HG03060 (cell line): ENCODE results near the gene FLAD1.

Experiments
- ATAC-seq: cut with Tn5 transposase; IDR thresholded peaks from one replicate; pipeline ENCODE4 v1.9.1; 2021; ENCODE audit warnings: low read depth, moderate number of reproducible peaks; ENCODE audit not compliant: unreplicated experiment

The FLAD1 gene

DNA sequence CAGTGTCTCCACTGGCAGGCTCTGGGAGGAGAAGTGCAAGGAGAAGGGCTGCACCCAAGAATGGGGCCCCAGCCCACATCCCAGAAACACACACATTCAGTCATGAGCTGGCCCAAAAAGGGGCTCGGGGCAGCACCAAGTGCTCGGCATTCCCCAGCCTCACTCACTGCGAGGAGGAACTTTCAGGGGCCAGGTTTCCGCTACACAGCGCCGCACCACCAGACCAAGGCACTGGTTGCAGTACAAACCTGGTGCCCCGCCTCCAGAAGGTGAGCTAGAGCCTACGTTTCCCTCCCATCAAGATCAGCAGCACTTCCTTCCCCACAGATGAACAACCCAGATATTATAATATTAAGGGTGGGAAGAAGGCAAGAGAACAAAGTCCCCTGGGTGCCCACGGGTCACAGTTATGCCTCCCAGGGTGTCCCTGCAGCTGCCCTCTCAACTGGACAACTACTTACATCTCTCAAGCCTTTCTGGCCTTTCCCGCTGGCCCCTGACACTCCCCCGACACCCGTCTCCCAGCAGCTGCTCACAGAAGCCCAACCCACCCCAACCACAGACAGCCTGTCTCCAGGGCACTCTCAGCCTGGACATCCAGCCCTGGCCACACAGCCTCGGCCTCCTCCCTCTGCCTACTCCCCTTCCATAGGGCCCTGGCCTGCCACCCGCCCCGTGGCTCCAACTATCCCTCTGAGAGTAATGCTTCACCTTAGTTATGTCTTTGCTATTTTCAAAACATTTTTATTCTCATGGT is 31.1 kb upstream of the FLAD1 start:
- ATAC-seq, result no peak

DNA sequence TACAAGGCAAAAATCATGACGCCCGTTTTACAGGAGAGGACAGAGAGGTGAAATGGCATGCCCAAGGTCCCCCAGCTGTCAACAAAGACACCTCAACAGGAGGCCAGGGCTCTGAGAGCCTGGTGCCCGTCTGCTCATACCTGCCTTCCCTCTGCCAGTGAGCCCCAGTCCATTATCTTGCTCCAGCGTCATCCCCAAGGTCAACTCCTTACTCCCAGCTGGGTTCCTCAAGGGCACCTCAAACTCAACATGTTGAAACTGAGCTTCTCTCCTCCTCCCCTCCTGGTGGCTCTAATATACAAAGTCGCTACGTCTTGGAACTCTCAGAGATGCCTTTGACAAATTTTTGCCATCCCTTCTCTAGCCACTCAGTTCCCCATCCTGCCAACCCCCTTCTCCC is 30.5 kb upstream of the FLAD1 start:
- ATAC-seq, result no peak

- ATAC-seq, result no peak
These were observed 29.5 kb upstream of the FLAD1 start for GRCh38 chr1:154953611-154954038.

DNA sequence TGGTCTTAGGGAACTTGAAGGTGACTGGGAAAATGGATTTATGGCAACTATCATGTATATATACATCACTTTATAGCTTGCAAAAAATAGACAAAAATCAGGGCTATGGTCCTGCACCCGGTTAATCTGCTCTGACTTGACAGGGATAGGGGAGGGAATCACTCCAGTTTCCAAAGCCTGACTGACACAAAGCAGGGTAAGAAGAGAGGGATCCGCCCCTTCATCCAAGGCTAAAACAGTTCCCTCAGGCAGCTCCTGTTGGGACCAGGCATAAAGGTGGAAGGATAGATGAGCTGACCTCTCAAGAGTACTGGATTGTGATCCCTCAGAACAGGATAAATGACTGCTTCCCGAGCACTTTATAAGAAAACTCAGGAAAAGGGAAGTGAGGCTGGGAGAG is 28.6 kb upstream of the FLAD1 start:
- no peak for ATAC-seq

GRCh38 chr1:154955039-154955717 is 28.0 kb upstream of the FLAD1 start:
- ATAC-seq, result no peak

GRCh38 chr1:154955718-154956543 is 27.2 kb upstream of the FLAD1 start, which contains the start of gene PBXIP1:
TSS of gene PBXIP1 (minus strand) at chr1:154956099. CDS start at chr1:154953721, 2,378 bp downstream.
- no peak for ATAC-seq

DNA sequence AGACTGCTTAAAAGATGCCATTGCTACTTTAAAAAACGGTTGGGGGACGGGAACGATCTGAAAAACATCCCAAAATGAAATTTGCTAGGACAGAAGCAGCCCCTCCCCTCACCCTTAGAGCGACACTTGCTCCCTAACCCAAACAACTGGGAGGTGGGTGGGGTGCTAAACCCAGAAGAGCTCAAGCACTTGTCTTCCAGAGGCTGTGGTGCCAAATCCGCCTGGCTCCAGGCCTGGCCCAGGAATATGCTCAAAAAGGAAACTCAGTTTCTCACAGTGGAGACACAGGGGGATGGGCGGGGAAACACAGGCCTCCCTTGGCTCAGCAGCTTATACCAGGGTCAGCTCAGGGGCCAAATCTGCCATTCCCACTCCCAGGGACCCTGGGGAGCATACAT is 26.6 kb upstream of the FLAD1 start:
- no peak for ATAC-seq

- ATAC-seq, result no peak
These were observed 26.0 kb upstream of the FLAD1 start for GRCh38 chr1:154957091-154957657.

DNA sequence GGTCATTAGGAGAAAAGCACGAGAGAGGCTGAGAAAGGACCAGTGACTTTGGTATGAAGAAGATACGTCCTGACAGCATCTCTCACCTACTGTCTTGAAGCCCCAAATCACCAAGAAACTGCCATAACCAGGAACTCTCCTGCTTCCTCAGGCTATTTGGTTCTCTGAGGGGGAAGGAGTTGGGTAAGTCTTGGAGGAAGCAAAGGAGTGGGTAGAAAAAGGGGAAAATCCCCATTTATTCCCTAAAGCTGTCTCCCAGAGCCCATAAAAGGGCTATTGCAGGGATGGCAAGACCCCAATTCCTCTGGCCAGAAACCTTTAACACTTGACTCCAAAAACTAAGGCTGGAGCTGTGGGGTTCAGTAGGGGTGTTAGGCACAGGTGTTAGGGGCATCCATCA is 25.1 kb upstream of the FLAD1 start:
- no peak for ATAC-seq

GRCh38 chr1:154958681-154959425 is 24.3 kb upstream of the FLAD1 start:
- ATAC-seq, result no peak

- ATAC-seq, result no peak
These were observed 23.7 kb upstream of the FLAD1 start for GRCh38 chr1:154959426-154959780.

- ATAC-seq, result no peak
These were observed 22.6 kb upstream of the FLAD1 start for GRCh38 chr1:154960446-154961136.

DNA sequence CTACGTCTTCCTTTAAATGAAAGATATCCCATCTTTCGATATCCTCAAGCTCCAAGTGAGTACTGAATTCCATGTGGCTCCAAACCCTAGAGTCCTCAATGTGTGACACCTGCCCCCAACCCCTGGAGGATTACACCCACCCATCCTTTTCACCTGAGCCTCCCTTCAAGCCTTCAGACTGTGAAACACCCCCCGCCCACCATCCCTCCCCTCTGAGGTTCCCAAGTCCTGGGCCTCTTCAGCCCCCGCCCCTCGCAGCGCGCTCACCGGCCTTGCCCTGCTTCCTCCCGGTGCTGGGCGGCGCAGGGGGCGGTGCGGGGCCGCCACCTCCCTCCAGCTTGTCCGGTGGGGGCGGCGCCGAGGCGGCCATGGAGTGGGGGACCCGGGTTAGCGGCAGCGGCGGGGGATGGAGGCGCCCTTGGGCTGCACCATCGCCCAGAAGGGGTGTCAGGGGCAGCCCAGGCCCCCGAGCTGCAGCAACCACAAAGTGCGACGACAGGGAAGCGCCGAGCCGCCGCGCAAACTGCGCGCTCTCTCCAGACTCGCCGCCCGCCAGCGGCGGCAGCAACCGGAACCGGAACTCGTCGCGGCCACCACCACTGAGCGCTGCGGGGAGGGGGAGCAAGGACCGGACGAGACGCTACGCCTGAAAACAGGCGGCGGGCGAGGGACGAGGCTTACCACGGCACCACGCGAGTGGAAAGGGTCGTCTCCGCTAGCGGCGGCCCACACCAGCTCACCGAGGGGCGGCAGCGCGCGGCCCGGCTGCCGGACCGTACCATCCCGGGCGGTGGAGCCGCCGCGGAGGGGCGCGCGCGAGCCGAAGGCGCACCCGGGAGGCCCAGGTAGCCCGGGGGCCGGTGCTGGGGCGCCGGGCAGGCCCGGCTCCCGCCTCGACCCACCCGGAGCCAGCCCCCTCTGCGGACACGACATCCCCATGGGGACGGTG is 21.7 kb upstream of the FLAD1 start, which contains the start of gene PYGO2:
Gene PYGO2 (minus strand): TSS at position 576 of the 949 bp plus-strand sequence. CDS start 206 bp downstream, at position 370.
- ATAC-seq, result no peak

GRCh38 chr1:154962156-154962749 is 20.9 kb upstream of the FLAD1 start:
- ATAC-seq, result no peak

DNA sequence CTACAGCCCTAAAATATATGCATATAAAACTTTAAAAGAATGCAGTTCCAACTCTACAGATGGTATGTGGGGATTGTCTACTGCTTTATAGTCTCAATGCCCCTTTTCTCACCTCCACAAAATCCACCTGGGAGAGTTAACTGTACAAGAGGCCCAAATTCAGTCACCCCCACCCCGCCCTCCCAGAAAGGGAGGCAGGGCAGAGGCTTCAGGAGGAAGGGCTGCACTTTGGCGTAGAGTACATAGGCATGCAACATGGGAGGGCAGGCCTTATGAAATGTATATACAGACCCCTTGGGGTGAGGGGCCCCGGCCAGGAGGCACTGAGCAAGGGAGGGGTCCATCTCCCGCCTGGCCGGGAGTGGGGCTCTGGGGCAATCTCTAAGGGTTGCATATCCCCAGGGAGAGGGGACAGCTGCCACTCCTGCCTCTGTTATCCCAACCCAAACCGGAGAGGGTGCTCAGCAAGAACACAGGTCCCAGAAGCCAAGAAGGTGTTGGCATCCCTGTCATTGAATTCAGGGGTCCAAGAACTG is 20.3 kb upstream of the FLAD1 start:
- ATAC-seq, result no peak

DNA sequence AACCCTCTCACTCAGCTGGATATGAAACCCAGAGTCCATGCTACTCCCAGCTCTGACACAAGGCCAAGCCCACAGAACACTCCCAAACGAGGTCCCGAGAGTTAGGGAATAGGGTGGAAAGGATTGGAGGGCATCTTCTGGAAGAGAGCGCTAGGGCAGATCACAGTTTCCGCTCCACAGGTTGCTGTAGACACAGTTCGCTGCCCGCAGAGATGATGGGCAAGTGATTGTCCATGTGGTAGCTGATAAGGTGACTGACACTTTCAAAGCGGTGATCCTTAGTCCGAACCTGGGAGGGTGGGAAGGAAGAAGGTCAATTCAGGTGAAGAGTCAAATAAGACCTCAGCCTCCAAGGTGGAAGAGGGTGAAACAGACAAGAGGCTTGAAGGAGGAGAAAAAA is 19.5 kb upstream of the FLAD1 start:
- ATAC-seq, result no peak

- ATAC-seq, result no peak
These were observed 18.8 kb upstream of the FLAD1 start for GRCh38 chr1:154964359-154964758.

GRCh38 chr1:154966111-154966510 is 17.0 kb upstream of the FLAD1 start:
- ATAC-seq, result no peak
